ENCODE results near the gene OTOP3. TPM values are rescaled to one million over a fixed set of nuclear protein-coding genes. Genes with fewer than 3 reads are reported as not detected.
A peak's percentile ranks its signal among the peaks of the same experiment; 100 is the strongest.

Gene OTOP3
- total RNA-seq, 2 donors from 2014 or later, result not detected

DNA sequence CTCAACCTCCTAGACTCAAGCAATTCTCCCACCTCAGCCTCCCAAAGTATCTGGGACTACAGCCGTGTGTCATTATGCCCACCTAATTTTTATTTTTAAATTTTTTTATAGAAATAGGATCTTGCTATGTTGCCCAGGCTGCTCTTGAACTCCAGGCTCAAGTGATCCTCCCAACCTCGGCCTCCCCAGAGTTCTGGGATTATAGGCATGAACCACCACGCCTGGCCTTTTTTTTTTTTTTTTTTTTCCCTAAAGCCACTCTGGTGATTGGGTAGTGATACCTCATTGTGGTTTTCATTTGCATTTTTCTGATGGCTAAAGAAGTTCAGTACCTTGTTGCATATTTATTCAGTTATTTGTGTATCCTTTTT is 50.5 kb downstream of the OTOP3 start:
- Histone ChIP-seq H3K27me3 (no peaks in the 10 kb centered on the region), H3K36me3 (no peaks in the 10 kb centered on the region), H3K27ac (no peak overlapping the region), H3K9me3 (no peaks in the 10 kb centered on the region), H3K4me1 (peaks cover 0 to 45% of the 10 kb centered on the region in 2 donors), H3K4me3 (no peak overlapping the region)
- no peak for TF ChIP-seq CTCF (IDR thresholded peaks at IDR 0.05)
- DNase-seq (ENCODE audit: low spot score), result no peak

DNA sequence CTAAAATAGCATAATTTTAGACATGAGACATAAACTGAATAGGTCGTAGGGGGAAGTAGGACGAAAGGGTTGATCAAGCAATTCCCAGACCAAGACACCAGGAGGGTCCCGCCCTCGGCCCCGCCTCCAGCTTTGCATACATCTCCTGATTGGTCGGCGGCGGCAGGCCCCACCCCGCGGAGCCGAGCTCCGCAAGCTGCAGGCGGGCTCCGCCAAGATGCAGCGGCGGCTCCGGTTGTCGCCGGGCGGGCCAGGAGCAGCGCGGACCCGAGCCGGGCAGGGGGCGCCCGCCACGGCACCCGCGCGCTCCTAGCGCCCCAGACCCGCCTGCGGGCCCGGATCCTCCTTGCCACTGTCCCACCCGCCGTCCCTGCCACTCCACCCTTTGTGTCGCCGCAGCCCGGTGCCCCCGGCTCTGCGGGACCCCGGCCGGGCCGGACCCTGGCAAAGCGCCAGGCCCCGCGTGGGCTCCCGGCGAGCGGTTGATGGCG is 51.8 kb downstream of the OTOP3 start, which contains the start of gene CDR2L:
CDR2L (plus strand) TSS at position 215 of the 491 bp plus-strand sequence. CDS start 412 bp downstream, outside the sequence.
- Histone ChIP-seq H3K4me3 (peak within 1 kb of the TSS; percentile 78 to 86), H3K9me3 (no peaks in the 10 kb centered on the region), H3K36me3 (no peaks in the 10 kb centered on the region), H3K4me1 (peaks cover 0 to 38% of the 10 kb centered on the region in 2 donors), H3K27me3 (no peaks in the 10 kb centered on the region), H3K27ac (peak within 1 kb of the TSS; percentile 91 to 97)
- DNase-seq (ENCODE audit: low spot score), result peak; percentile 99
- no peak for TF ChIP-seq CTCF (IDR thresholded peaks at IDR 0.05)

DNA sequence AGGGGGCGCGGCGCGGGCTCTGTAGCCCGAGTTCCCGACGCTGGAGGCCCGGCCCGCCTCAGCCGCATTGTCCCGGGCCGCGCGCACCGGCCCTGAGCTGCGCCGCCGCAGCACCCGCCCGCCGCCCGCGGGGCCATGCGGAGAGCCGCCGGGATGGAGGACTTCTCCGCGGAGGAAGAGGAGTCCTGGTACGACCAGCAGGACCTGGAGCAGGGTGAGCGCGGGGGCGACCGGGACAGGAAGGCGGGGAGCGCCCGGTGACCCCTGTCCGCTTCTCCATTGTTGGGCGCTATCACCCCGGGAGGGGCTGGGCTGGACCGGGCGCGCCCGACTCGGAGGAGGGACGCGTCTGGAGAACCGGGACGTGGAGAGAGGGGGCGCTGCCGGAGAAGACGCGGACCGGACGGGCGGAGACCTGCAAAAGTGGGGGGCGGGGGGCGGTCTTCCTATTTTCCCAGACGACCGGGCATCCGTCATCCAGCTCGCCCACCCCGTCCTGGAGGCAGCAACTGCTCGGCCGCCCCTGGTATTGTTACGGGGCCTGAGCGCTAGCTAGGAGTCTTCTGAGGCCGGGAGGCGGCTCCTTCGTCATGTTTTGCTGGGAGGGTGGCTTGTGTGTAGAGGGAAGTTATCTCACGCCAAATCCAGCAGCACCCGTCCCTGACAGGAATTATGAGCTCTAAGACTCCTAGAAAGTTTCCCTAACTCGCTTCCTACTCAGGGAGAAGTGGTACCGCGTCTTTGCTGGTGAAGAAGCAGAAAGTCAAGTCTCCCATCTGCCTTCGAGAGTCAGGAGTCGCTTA is 52.4 kb downstream of the OTOP3 start:
- H3K27me3 ChIP-seq, result no peaks in the 10 kb centered on the region
- peaks cover 0 to 31% of the 10 kb centered on the region in 2 donors for H3K4me1 ChIP-seq
- no peaks in the 10 kb centered on the region for H3K36me3 ChIP-seq
- peak overlapping the region; percentile 91 to 97 for H3K27ac ChIP-seq
- peak; percentile 93 for DNase-seq (ENCODE audit: low spot score)
- H3K4me3 ChIP-seq, result peak overlapping the region; percentile 78 to 86
- peak; percentile 10 to 70 for TF ChIP-seq CTCF (IDR thresholded peaks at IDR 0.05)
- no peaks in the 10 kb centered on the region for H3K9me3 ChIP-seq

- Histone ChIP-seq H3K9me3 (no peaks in the 10 kb centered on the region), H3K4me1 (peaks cover 0 to 31% of the 10 kb centered on the region in 2 donors), H3K27me3 (no peaks in the 10 kb centered on the region), H3K4me3 (no peak overlapping the region), H3K27ac (no peak overlapping the region), H3K36me3 (no peaks in the 10 kb centered on the region)
- TF ChIP-seq CTCF (IDR thresholded peaks at IDR 0.05), result no peak
- DNase-seq (ENCODE audit: low spot score), result no peak
Measured at GRCh38 chr17:74990581-74991105, 54.9 kb downstream of the OTOP3 start.

GRCh38 chr17:74992223-74992622 is 56.5 kb downstream of the OTOP3 start:
- Histone ChIP-seq H3K9me3 (no peaks in the 10 kb centered on the region), H3K27ac (peak overlapping the region in 1 of 2 donors; percentile 40), H3K4me1 (peaks cover 0 to 26% of the 10 kb centered on the region in 2 donors), H3K36me3 (no peaks in the 10 kb centered on the region), H3K27me3 (no peaks in the 10 kb centered on the region), H3K4me3 (no peak overlapping the region)
- TF ChIP-seq CTCF (IDR thresholded peaks at IDR 0.05), result no peak
- DNase-seq (ENCODE audit: low spot score), result no peak
